Measurements from ENCODE around the gene PPP5C. TPM values are rescaled to one million over a fixed set of nuclear protein-coding genes. Genes with fewer than 3 reads are reported as not detected.

Gene PPP5C
- total RNA-seq, 1 experiment from 2014 or later = 102 TPM

- TF ChIP-seq REST (IDR thresholded peaks at IDR 0.05; ENCODE audit: low read depth) (no peak), POLR2A (IDR thresholded peaks at IDR 0.05; ENCODE audit: borderline replicate concordance, extremely low read depth, insufficient read depth, insufficient read length) (no peak), POLR2AphosphoS5 (IDR thresholded peaks at IDR 0.05; ENCODE audit: low read depth, low read length) (no peak), RAD21 (IDR thresholded peaks at IDR 0.05; ENCODE audit: low read depth) (no peak), JUND (IDR thresholded peaks at IDR 0.05) (no peak), YY1 (IDR thresholded peaks at IDR 0.05; ENCODE audit: extremely low read depth, insufficient replicate concordance, low read depth, low read length) (no peak), TCF7L2 (IDR thresholded peaks at IDR 0.05; ENCODE audit: borderline replicate concordance, extremely low read depth, insufficient read depth, insufficient read length) (no peak), EZH2phosphoT487 (IDR thresholded peaks at IDR 0.05; ENCODE audit: borderline replicate concordance) (no peak), SRF (IDR thresholded peaks at IDR 0.05; ENCODE audit: low read depth) (no peak), ZNF274 (IDR thresholded peaks at IDR 0.05; ENCODE audit: low read depth, low read length) (no peak)
Measured at GRCh38 chr19:46420056-46420455, 73.2 kb downstream of the PPP5C start (continued).

GRCh38 chr19:46422344-46422743, 75.5 kb downstream of the PPP5C start:
- no peak overlapping the region for H3K4me3 ChIP-seq (replicated peaks in 1 of 2; ENCODE audit: low read depth in 1 of 2, low read length in 2 of 2)
- no peak overlapping the region for H3K27ac ChIP-seq (ENCODE audit: low read depth, low read length)
- no peaks in the 10 kb centered on the region for H3K9me3 ChIP-seq (ENCODE audit: control insufficient read depth in 1 of 2, insufficient read depth in 1 of 2, low read depth in 1 of 2, low read length in 2 of 2)
- no peak for TF ChIP-seq FOSL1 (IDR thresholded peaks at IDR 0.05; ENCODE audit: low read depth)
- TF ChIP-seq EGR1 (IDR thresholded peaks at IDR 0.05; ENCODE audit: low read depth) = no peak
- POLR2A ChIA-PET = no interaction called here
- H3K36me3 ChIP-seq (ENCODE audit: control insufficient read depth in 1 of 2, insufficient read depth in 2 of 2, low read length in 2 of 2) = no peaks in the 10 kb centered on the region
- RAD21 ChIA-PET (ENCODE audit: low non-redundant PET in 1 of 2, low total read pairs in 2 of 2, uncharacterized antibody in 2 of 2, unreplicated experiment in 2 of 2) = no interaction called here
- no peak for DNase-seq (ENCODE audit: low read depth, low spot score)
- no peak overlapping the region for H3K4me2 ChIP-seq (ENCODE audit: low read length)
- ATAC-seq = no peak
- H2AFZ ChIP-seq (ENCODE audit: low read depth, low read length, poor library complexity, severe bottlenecking) = no peak overlapping the region
- H3K9ac ChIP-seq (ENCODE audit: low read length) = no peak overlapping the region
- no TSS peak for BruUV-seq (replicated peaks)
- peaks cover 0 to 2% of the 10 kb centered on the region in 2 experiments; a peak in 1 of 4 replicates for H3K4me1 ChIP-seq (ENCODE audit: control insufficient read depth in 1 of 2, insufficient read depth in 2 of 2, low read length in 2 of 2)
- H3K79me2 ChIP-seq (ENCODE audit: insufficient read depth, low read length) = no peaks in the 10 kb centered on the region
- no peaks in the 10 kb centered on the region for H3K27me3 ChIP-seq (ENCODE audit: insufficient read depth, low read length)
- intact Hi-C loops (cut with micrococcal nuclease) = no loop called here
- H3K9me2 ChIP-seq (ENCODE audit: insufficient read depth) = no peaks in the 10 kb centered on the region
- no peaks in the 10 kb centered on the region for H4K20me1 ChIP-seq (ENCODE audit: insufficient read depth)
- CTCF ChIA-PET = no interaction called here

Measured in HCT116 (cell line).